HG03045 (cell line): Measurements from ENCODE around the gene TUNAR.

Source experiments
- ATAC-seq: cut with Tn5 transposase; IDR thresholded peaks from one replicate; pipeline ENCODE4 v1.9.1; 2021; ENCODE audit warnings: mild to moderate bottlenecking, moderate library complexity; ENCODE audit not compliant: unreplicated experiment

Gene TUNAR

DNA sequence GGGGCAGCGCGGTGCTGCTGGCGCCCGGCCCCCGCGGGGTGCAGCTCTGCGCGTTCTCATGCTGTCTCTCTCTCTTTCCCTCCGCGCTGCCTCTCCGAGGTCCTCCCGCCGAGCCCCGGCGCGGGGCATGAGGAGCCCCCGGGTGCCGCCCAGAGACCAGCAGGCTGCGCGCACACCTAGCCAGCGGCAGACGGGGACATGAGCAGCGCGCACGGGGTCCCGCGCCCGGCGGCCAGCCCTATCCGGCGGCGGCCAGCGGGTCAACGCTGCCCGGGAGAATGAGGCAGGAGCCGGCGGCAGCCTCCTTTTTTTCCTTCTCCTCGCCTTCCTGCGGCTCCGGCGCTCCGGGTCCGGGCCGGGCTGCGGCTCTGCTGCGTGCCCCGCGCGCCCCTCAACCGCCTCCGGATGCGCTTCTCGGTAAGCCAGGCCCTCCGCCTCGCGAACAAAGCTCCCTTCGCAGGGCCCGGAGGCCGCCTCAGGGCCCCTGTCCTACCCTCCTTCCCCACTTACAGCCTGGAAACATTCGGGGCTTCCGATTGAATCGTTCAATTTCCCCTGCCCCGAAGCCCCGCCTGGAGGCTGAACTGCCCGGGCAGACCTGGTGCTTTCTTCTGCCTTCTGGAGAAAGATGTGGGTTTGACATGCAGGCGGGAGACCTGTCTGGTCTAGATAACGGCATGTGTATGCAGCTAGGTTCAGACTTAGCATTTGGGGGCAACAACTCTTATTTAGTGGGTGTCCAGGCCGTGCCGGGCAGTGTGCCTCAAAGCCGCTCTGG is at the start of gene TUNAR:
TUNAR (plus strand) TSS at position 72 of the 778 bp plus-strand sequence.
- no peak for ATAC-seq

DNA sequence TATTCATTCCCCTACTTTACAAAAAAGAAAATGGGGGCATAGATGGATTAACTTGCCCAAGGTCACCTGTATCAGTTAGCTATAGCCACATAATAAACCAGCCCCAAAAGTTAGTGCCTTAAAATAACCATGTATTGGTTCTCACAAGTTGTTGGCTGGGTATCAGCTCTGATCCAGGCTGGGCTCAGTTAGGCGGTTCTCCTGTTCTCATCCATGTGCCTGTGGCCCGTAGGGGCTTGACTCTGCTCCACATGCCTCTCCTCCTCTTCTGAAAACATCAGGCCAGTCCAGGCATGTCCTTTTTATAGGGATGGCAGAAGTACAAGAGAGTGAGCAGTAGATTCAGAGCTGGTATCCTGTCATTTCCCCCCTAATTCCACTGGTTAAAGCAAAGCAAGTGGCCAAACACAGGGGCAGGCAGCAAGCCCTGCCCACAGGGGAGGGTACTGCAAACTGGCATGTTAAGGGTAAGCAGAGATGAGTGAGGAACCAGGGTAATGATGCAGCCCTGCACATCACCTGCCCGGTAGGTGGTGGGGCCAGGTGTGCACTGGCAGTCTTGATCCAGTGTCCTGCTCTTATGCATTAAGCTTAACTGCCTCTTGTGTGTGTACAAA is 47.9 kb upstream of the TUNAR start:
- no peak for ATAC-seq

DNA sequence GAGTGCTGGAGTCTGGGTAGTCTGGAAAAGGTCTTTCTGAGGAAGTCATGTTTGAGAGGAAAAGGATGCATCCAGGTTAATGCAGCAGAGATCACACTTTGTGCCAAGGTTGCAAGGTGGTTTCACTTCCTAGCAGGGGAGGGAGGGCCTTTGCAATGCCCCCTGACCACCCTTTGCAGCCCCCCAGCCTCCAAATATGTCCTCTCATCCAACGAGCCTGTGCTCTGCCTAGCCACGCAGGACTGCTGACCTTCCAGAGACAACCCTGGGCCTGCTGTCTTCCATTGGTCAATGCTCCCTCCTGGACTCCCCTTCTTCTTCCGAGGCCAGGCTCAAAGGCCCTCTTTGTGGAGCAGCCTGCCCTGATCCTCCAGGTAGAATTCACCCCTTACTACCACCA is 47.3 kb upstream of the TUNAR start:
- no peak for ATAC-seq

DNA sequence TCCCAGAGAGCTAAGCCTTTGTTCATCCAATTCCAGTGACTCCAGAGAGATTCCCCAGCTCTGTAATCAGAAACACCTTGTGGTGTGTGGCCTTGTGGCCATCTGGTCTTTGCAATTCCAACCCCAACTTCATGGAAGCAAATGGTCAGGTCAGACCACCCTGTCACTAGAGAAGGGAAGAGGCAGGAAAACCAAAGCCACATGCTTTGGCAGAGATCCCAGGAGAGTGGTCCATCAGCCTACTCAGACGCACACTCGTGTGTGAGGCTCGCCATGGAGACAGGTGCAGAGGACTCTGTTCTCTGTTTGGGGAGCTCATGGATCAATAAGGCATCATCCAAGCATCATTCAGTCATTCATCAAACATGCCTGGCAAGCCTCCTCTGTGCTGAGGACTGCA is 46.2 kb upstream of the TUNAR start:
- ATAC-seq, result no peak

DNA sequence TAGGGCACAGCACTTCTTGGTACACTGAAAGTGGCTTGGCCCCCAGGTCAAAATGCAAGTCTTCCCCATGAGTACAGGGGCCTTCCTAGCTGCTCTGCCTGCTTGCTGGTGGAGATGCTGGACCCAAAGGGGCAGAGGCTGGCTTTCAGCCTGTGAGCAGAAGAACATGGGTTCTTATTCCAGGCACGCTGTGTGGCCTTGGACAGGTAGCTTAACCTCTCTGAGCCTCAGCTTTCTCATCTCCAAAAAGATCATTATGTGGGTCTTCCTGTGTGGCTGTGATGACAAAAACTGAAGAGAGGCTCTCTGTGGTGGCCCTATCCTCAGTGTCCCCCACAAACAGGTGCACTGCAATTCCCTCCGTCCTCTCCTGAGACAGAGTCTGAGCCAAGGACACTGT is 45.6 kb upstream of the TUNAR start:
- no peak for ATAC-seq

DNA sequence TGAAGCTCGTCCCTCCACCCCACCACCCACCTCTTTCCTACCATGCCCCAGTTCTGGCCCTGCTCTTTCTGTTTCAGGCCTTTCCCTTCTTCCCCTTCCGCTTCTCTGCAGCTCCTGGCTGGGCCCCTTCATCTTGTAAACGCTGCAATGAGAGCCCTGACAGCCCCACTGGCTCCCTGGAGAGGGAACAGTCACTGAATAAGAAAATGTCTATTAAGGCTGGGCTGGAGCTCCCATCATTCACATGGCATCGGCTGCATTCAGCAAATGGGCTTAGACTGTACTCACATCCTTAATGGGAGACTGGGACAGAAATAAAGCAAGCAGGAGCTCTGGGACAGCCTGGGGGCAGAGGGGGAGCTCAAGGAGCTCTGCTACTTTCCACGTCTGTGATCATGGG is 45.2 kb upstream of the TUNAR start:
- ATAC-seq, result no peak

DNA sequence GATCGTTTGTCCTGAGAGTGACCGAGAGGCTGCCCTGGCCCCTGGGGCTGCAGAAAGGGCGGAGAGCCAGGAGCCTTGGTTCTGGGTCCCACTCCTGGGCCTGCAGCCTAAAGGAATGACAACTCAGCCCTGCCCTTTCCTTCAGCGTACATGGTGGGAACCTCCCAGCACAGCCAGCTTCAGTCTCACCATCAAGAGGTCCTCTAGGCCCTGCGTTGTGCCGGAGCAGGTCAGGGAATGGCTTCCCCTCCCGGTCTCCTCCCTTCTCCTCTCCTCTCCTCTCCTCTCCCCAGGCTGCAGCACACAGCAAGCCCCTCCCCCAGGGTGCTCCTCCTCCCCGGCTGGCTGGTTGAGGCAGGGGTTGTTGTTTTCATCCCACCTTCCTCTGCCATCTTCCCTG is 44.6 kb upstream of the TUNAR start:
- no peak for ATAC-seq

DNA sequence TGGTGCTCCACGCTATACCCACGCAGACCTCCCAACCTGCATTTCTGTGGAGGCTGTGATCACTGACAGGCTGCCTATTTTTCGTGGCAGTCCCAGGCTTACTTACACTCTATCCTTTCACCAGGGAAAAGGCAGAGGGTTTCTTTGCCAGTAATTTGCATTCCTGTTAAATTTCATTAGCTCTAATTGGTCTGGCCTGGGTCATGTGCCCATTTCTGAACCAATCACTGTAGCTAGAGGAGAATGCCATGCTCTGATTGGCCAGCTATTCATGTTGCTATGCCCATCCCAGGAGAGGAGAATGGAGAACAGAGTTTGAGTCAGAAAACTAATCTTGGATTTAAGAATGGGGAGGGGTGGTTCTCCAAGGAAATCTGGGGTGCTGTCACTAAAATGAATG is 43.2 kb upstream of the TUNAR start:
- no peak for ATAC-seq

DNA sequence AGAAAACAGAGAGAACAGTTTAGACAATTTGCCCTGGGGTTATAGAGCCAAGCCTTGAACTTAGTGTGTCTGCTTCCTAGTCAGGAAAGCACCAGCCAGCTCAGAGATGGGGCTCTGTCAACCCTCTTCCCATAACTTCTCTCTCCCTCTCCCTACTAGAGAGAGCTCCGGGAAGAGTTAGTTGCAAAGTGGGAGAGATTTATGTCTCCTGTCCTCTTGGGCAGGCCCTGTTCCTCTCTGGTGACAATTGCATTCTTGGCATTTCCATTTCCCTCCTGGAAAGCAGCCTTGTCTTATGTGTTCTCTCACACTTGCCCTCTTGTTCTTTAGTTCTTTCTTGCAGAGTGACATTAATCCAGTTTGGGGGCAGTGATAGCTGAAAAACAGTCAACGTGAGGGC is 42.1 kb upstream of the TUNAR start:
- no peak for ATAC-seq

DNA sequence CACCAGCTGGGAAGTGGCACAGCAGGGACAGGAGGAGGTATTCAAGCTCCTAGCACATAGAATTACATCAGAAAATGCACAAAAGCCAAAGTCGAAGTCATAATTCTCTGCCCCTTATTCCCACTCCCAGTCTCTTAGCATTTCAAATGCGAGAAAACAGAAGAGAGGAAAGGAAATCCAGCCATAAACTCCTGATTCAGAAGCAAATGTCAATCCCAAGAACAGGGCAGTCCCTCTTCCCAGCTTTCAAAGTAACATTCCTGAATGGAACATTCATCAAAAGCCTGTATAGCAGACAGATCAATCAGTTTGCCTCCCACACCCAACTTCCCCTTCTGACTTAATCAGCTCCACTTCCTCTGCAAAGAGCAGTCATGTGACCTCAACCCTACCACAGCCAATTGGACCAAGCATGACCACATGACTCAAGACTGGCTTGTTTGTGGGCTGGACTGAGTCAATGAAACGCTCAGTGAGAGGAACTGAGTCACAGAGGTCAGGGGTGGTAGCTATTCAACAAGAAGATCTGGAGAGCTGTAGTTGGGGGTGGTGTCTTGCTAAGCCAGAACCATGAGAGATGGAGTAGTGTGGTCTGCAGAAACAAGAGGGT is 41.4 kb upstream of the TUNAR start:
- no peak for ATAC-seq

DNA sequence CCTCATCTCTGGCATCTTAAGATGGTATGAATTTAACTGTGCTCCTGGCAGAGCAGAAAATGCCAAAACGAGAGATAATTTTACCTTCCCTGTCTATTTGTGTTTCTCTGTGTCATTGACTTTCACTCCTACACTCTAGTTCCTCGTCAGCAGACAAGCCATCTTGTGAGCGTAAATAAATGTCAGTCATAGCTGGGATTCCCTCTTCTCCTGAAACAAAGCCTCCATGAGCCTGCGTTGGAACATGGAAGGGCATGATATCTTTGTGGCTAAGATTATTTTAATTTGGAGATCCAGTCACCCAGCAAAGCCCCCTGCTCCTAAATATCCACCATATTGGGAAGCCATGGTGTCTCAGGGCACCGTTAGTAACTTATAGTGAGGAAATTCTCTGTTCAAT is 37.8 kb upstream of the TUNAR start:
- ATAC-seq, result no peak

DNA sequence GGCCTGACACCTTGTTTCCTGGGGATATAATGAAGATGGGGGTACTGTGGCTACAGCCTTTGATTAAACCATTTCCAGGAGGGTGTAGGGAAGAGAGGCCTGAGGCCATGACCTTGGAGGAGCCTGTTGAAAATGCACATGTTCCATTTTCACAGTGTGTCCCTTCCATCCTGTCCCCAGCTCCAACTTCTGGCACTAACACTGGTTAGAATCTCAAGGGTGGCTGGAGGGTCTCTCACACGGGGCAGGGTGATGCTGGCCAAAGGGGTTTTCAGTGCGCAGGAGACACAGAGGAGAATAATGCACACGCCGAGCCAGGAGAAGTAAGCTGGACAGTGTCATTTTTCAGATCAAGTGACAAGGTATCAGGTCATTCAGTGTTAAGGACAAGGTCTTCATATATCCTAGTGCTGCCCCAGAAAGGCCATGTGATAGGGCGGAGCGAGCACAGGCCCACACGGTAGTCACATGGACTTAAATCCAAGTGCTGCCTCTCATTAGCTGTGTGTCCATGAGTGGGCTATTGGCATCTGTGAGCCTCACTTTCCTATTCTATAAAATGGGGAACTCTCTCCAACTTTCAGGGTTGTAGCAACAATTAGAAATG is 36.4 kb upstream of the TUNAR start:
- no peak for ATAC-seq

DNA sequence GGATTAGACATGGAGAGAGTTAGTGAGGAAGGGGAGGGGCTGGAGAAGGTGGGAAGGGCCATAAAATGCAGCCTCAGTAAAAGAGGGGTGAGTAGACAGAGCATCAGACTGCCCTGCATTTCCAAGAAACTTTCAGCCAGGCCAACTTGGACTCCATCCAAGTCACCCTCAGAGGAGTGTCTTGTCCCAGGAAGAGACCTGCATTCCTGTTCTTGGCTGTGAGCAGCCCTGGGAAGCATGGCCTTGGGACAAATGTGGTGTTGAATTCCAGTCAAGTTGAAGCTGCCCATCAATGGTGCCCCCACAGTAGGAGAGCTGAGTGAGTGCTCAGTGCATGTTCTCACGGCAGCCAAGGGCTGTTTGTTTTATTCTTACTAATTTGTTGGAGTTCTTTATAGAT is 35.0 kb upstream of the TUNAR start:
- no peak for ATAC-seq

DNA sequence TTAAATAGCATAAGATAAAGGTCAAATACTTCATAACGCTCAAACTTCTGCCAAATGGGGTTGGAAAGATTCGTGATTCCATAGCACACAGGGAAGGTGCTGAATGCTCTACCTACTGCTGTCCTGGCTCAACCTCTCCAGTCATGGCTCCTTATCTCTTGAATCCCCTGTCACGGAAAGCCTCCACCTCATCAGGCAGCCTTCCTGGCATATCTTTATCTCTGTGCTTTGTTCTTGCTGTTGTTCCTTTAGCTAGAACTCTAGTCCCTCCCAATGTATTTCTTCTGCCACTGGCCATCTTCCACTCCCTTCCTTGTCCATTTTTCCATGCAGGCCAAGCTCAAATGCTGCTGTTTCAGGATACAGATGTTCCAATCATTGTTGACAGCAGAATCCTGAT is 26.9 kb upstream of the TUNAR start:
- ATAC-seq, result no peak

DNA sequence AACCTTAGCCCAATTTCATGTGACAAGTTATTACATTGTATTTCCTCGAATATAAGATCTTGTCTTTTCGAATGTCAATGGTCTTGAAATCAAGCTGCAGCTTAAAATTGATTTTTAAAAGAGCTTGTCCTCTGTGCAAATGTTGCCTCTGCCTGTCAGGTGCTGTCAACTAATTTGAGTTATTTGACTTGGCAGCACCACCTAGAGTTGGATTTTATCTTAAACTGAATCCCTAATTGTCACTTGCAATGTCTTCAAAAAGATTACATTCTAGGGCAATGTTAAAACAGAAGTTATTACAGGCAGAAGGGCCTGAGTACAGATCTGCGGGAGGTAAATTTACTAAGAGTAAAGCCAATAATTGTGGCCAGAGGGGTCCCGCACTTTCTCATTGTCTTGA is 26.2 kb upstream of the TUNAR start:
- no peak for ATAC-seq

DNA sequence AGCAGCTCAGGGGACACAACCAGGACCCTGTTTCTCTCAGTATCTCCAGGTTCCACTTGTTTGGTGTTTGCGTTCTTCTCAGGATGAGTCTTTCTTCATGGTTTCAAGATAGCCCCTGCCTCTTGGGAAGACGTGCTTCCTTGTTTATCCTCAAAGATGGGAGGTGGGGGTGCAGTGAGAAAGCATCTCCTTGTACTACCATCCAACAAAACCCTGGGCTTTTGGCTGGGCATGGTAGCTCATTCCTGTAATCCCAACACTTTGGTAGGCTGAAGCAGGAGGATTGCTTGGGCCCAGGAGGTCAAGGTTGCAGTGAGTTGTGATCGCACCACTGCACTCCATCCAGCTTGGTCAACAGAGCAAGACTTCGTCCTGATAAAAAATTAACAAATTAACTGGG is 21.0 kb upstream of the TUNAR start:
- ATAC-seq, result no peak

DNA sequence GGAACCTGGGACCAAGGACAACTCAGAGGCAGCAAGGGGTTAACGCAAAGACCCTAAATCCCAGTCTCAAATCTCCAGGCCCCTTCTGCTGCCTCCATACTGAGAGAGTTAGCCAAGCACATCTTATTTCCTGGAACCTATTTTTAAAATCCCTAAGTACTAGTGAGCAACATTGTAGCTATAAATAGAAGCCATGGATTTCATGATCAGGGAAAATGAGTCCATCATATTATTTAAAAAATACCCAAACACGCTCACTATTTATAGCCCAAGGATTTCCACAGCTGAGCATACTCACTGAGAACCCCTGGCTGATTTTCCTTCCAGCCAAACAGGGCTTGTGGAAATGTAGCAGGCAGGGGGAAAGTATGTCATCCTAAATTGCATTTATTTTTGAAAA is 19.4 kb upstream of the TUNAR start:
- no peak for ATAC-seq

DNA sequence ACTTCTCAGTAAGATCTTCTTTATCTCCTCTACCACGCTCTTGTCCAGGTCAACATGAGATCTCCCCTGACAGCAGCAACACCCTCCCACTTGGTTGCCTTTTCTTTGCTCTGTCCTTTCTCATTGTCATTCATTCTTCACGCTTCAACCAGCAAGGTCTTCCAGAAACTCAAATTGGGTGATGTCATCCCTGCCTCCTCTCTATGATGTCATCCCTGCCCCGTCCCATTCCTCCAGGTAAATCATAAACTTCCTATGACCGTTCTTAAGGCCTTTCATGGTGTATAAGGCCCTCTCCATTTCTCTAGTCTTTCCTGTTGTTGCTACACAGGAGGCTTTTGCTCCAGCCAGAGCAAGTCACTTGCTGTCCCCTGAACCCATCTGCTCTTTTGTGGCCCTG is 17.7 kb upstream of the TUNAR start:
- ATAC-seq, result no peak

DNA sequence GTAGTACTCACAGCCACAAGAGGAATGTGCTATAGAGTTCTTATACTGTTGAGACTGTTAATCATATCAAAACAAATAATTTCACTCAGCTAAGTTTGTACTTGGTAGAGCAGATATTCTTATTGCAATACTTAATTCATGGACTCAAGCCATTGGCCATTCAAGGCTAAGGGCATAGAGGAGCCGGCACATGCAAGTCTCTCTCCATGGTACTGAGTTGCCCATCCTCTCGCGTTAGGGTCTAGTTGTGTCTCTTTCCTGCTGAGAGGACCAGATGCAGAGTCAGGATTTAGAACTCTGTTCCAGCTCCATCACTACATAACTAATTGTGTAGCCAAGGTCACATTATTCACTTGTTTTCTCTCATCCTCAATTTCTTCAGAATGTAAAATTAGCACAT is 14.4 kb upstream of the TUNAR start:
- ATAC-seq, result no peak

DNA sequence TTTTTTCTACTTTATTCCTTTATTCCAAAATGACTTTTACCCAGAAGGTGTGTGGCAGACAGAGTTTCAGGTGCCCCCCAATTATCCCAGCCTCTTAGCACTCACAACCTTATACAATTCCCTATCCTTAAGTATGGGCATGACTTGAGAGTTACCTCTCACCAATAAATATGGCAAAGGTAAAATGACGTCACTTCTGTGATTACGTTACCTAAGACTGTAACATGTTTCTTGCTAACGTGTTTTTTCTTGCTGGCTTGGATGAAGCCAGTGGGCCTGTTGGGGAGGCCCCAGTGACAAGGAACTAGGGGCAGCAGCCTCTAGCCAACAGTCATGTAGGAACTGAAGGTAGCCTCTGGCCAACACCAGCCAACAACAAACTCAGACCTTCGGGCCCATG is 13.3 kb upstream of the TUNAR start:
- ATAC-seq, result no peak

DNA sequence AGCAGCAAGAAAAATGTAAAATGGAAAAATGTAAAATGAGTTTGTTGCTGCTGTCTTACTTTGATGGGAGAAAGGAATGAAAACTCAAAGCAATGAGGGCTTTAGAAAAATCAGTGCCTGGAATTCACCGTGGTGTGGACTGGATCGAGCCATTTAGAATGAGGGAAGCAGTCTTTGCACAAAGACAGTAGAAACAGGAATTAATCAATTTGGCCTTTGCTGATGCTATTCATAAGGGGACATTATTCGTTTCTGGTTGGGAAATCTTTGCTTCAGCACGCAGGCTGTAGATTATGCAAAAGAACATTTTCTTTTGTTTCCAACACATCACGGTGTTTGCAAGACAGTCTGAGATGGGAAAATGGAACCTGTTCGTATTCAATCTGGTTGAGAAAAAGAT is 6.9 kb upstream of the TUNAR start:
- ATAC-seq, result no peak

DNA sequence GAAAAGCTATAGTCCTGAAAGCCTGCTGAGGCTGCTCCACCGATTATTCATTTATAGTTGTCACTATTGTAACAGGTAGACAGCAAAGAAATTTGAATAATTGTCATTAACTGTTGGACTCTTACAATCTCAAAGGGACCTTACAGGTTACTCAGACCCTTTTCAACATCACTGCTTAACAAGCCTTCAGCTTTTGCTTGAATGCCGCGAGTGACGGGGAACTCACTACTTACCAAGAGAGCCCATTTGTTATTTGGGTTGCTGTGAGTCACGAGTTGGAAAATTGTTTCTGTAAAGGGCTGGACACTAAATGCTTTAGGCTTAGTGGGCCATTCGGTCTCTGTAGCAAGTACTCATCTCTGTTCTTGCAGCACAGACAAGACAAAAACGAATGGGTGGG is 5.9 kb upstream of the TUNAR start:
- no peak for ATAC-seq
